Adipocyte (in vitro differentiated cells): ENCODE results near the gene TALDO1.

Source experiments
- DNase-seq: peaks from one replicate; pipeline ENCODE4 v3.0.0-alpha.2; 2015; ENCODE audit warnings: low read depth
- H3K27me3 ChIP-seq: replicated peaks from 2 replicates; pipeline ENCODE4 v1.7.0; 2013; ENCODE audit warnings: mild to moderate bottlenecking, low read length, moderate library complexity; ENCODE audit not compliant: control insufficient read depth, insufficient read depth
- H3K36me3 ChIP-seq: 2 replicates; pipeline ENCODE4 v1.7.0; 2013; ENCODE audit warnings: low read length, mild to moderate bottlenecking, moderate library complexity; ENCODE audit not compliant: control insufficient read depth, insufficient read depth, severe bottlenecking
- H3K4me1 ChIP-seq: 2 replicates; pipeline ENCODE4 v1.7.0; 2013; ENCODE audit warnings: mild to moderate bottlenecking, low read length, moderate library complexity; ENCODE audit not compliant: control insufficient read depth, insufficient read depth
- H3K4me3 ChIP-seq: 2 replicates; pipeline ENCODE4 v1.7.0; 2013; ENCODE audit warnings: mild to moderate bottlenecking, low read length, moderate library complexity
- H3K9ac ChIP-seq: 2 replicates; pipeline ENCODE4 v1.7.0; 2013; ENCODE audit warnings: mild to moderate bottlenecking, low read length, moderate library complexity
- H3K9me3 ChIP-seq: 2 replicates; pipeline ENCODE4 v1.7.0; 2013; ENCODE audit warnings: mild to moderate bottlenecking, low read length, moderate library complexity; ENCODE audit not compliant: control insufficient read depth

TALDO1 gene

GRCh38 chr11:764322-765024, 17.2 kb downstream of the TALDO1 start:
- DNase-seq: no peak
- Histone ChIP-seq H3K4me3 (no peak overlapping the region), H3K4me1 (peaks cover 50% of the 10 kb centered on the region), H3K27me3 (no peaks in the 10 kb centered on the region), H3K36me3 (peaks cover 74% of the 10 kb centered on the region), H3K9me3 (no peaks in the 10 kb centered on the region), H3K9ac (peak overlapping the region; percentile 20)

GRCh38 chr11:765025-765801, 17.9 kb downstream of the TALDO1 start:
- Histone ChIP-seq H3K4me3 (no peak overlapping the region), H3K27me3 (no peaks in the 10 kb centered on the region), H3K36me3 (peaks cover 73% of the 10 kb centered on the region), H3K9ac (no peak overlapping the region), H3K9me3 (no peaks in the 10 kb centered on the region), H3K4me1 (peaks cover 44% of the 10 kb centered on the region)
- DNase-seq: peak; percentile 54

- Histone ChIP-seq H3K27me3 (no peaks in the 10 kb centered on the region), H3K9ac (peak overlapping the region; percentile 45), H3K36me3 (peaks cover 73% of the 10 kb centered on the region), H3K9me3 (no peaks in the 10 kb centered on the region), H3K4me1 (peaks cover 41% of the 10 kb centered on the region), H3K4me3 (no peak overlapping the region)
- no peak for DNase-seq
Measured at GRCh38 chr11:765802-766091, 18.5 kb downstream of the TALDO1 start.

- DNase-seq: no peak
- H3K9ac ChIP-seq: peak overlapping the region; percentile 45
- H3K36me3 ChIP-seq: peaks cover 73% of the 10 kb centered on the region
- peaks cover 41% of the 10 kb centered on the region for H3K4me1 ChIP-seq
- H3K4me3 ChIP-seq: no peak overlapping the region
- no peaks in the 10 kb centered on the region for H3K27me3 ChIP-seq
- H3K9me3 ChIP-seq: no peaks in the 10 kb centered on the region
Measured at GRCh38 chr11:766106-766935, 19.1 kb downstream of the TALDO1 start.

GRCh38 chr11:766936-767210, 19.6 kb downstream of the TALDO1 start:
- Histone ChIP-seq H3K36me3 (peaks cover 73% of the 10 kb centered on the region), H3K27me3 (no peaks in the 10 kb centered on the region), H3K4me3 (no peak overlapping the region), H3K9me3 (no peaks in the 10 kb centered on the region), H3K4me1 (peaks cover 36% of the 10 kb centered on the region), H3K9ac (peak overlapping the region; percentile 45)
- no peak for DNase-seq

GRCh38 chr11:767238-767637, 20.0 kb downstream of the TALDO1 start:
- H3K4me1 ChIP-seq: peaks cover 32% of the 10 kb centered on the region
- no peak for DNase-seq
- H3K4me3 ChIP-seq: no peak overlapping the region
- H3K36me3 ChIP-seq: peaks cover 73% of the 10 kb centered on the region
- no peak overlapping the region for H3K9ac ChIP-seq
- H3K9me3 ChIP-seq: no peaks in the 10 kb centered on the region
- H3K27me3 ChIP-seq: no peaks in the 10 kb centered on the region

- peaks cover 75% of the 10 kb centered on the region for H3K36me3 ChIP-seq
- H3K27me3 ChIP-seq: no peaks in the 10 kb centered on the region
- no peaks in the 10 kb centered on the region for H3K9me3 ChIP-seq
- no peak for DNase-seq
- peaks cover 18% of the 10 kb centered on the region for H3K4me1 ChIP-seq
- H3K4me3 ChIP-seq: no peak overlapping the region
- no peak overlapping the region for H3K9ac ChIP-seq
Measured at GRCh38 chr11:769887-770641, 22.8 kb downstream of the TALDO1 start.

GRCh38 chr11:770642-771616, 23.7 kb downstream of the TALDO1 start:
- Histone ChIP-seq H3K9ac (no peak overlapping the region), H3K4me1 (peaks cover 25% of the 10 kb centered on the region), H3K9me3 (no peaks in the 10 kb centered on the region), H3K27me3 (no peaks in the 10 kb centered on the region), H3K4me3 (no peak overlapping the region), H3K36me3 (peaks cover 68% of the 10 kb centered on the region)
- DNase-seq: no peak

- Histone ChIP-seq H3K36me3 (peaks cover 60% of the 10 kb centered on the region), H3K9ac (no peak overlapping the region), H3K9me3 (no peaks in the 10 kb centered on the region), H3K4me3 (no peak overlapping the region), H3K4me1 (peaks cover 17% of the 10 kb centered on the region), H3K27me3 (no peaks in the 10 kb centered on the region)
- DNase-seq: no peak
Measured at GRCh38 chr11:771617-772204, 24.4 kb downstream of the TALDO1 start.
